H1 (cell line): ENCODE data around the gene SNX27. TPM values are rescaled to one million over a fixed set of nuclear protein-coding genes. Genes with fewer than 3 reads are reported as not detected.

Experiments used
- polyA plus RNA-seq, 7 experiments: library from polyadenylated mRNA; depleted of rRNA in 3 of 7; stranded (reverse) in 5 of 7; unstranded in 2 of 7; fragments of >200 nt in 5 of 7; fragments of 200-250 nt in 2 of 7; gene quantifications; 1 replicate in 5 of 7; 2 replicates in 1 of 7; 4 replicates in 1 of 7; pipeline versions ENCODE4 v1.2.1 to v1.2.3, GENCODE V29; 2011 to 2013; ENCODE audit warnings: missing spikeins in 2 of 7, mixed read lengths in 2 of 7
- total RNA-seq: library from RNA; stranded (reverse); fragmentation: NEBNext Ultra II Directional; extraction: Animal tissue kit (Norgen Biotek cat#: 25700); gene quantifications from 2 replicates; pipeline ENCODE4 v1.2.1, GENCODE V29; 2021
- TF ChIP-seq, protein P1 (sequence below): IDR thresholded peaks from 2 replicates; pipeline ENCODE4 v1.6.1; 2012; ENCODE audit warnings: inconsistent platforms

SNX27 gene
- total and polyA plus RNA-seq, 2 of the 8 experiments (the other 6 are each of a cell fraction or from before 2014, with no cell fraction given): 23.4 to 65.4 TPM

- TF ChIP-seq, protein P1, sequence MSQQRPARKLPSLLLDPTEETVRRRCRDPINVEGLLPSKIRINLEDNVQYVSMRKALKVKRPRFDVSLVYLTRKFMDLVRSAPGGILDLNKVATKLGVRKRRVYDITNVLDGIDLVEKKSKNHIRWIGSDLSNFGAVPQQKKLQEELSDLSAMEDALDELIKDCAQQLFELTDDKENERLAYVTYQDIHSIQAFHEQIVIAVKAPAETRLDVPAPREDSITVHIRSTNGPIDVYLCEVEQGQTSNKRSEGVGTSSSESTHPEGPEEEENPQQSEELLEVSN: no peak
Observed at GRCh38 chr1:151577173-151577572, 34.7 kb upstream of the SNX27 start (continued).
